Immature natural killer cell (primary cell): ENCODE data around the gene UBE2E1. TPM values are rescaled to one million over a fixed set of nuclear protein-coding genes. Genes with fewer than 3 reads are reported as not detected.

ENCODE experiments used
- DNase-seq, 3 donors: peaks; one replicate each; pipeline ENCODE4 v3.0.0; 2022; ENCODE audit warnings: mixed read lengths in 1 of 3
- H3K27ac Mint-ChIP-seq, 6 donors: one replicate each; pipeline ENCODE4 v1.8.0; 2020; ENCODE audit warnings: mixed read lengths in 6 of 6, mild to moderate bottlenecking in 5 of 6, inconsistent platforms in 4 of 6, moderate library complexity in 3 of 6
- H3K27me3 Mint-ChIP-seq, 3 donors: one replicate each; pipeline ENCODE4 v1.8.0; 2020 to 2021; ENCODE audit warnings: low read depth in 3 of 3, mild to moderate bottlenecking in 3 of 3, mixed read lengths in 3 of 3, moderate library complexity in 3 of 3, inconsistent platforms in 1 of 3
- H3K36me3 Mint-ChIP-seq, 3 donors: one replicate each; pipeline ENCODE4 v1.8.0; 2020; ENCODE audit warnings: mixed read lengths in 3 of 3, inconsistent platforms in 2 of 3, mild to moderate bottlenecking in 2 of 3
- H3K4me1 Mint-ChIP-seq, 2 donors: one replicate each; pipeline ENCODE4 v1.8.0; 2020; ENCODE audit warnings: inconsistent platforms in 2 of 2, mild to moderate bottlenecking in 2 of 2, mixed read lengths in 2 of 2, moderate library complexity in 1 of 2
- H3K4me3 Mint-ChIP-seq, 5 donors: one replicate each; pipeline ENCODE4 v1.8.0; 2020; ENCODE audit warnings: mild to moderate bottlenecking in 5 of 5, mixed read lengths in 5 of 5, inconsistent platforms in 3 of 5, moderate library complexity in 3 of 5
- H3K9me3 Mint-ChIP-seq, 6 donors: one replicate each; pipeline ENCODE4 v1.8.0; 2020; ENCODE audit warnings: mild to moderate bottlenecking in 6 of 6, mixed read lengths in 6 of 6, inconsistent platforms in 4 of 6, moderate library complexity in 3 of 6
- polyA plus RNA-seq, 3 donors: library from polyadenylated mRNA; unstranded; fragments of 300-500 nt; fragmentation: Illumina TruSeq; gene quantifications; one replicate each; pipeline ENCODE4 v1.2.3, GENCODE V29; 2021

UBE2E1 gene
- polyA plus RNA-seq, 3 donors from 2014 or later = 18.0 to 43.9 (median 19.2) TPM

GRCh38 chr3:23937296-23937695 is 131.5 kb downstream of the UBE2E1 start:
- peaks cover 0 to 1% (median 0%) of the 10 kb centered on the region in 6 donors for H3K9me3 Mint-ChIP-seq
- H3K27ac Mint-ChIP-seq = no peak overlapping the region
- peaks cover 0 to 3% (median 2%) of the 10 kb centered on the region in 3 donors for H3K27me3 Mint-ChIP-seq
- DNase-seq = no peak
- H3K4me1 Mint-ChIP-seq = no peaks in the 10 kb centered on the region
- peaks cover 0 to 8% (median 3%) of the 10 kb centered on the region in 3 donors for H3K36me3 Mint-ChIP-seq
- H3K4me3 Mint-ChIP-seq = no peak overlapping the region

GRCh38 chr3:23938688-23939087 is 132.9 kb downstream of the UBE2E1 start:
- Mint-ChIP-seq H3K36me3 (peaks cover 0 to 8% (median 3%) of the 10 kb centered on the region in 3 donors), H3K4me3 (no peak overlapping the region), H3K4me1 (peaks cover 0 to 4% of the 10 kb centered on the region in 2 donors), H3K9me3 (peaks cover 0 to 1% (median 0%) of the 10 kb centered on the region in 6 donors), H3K27ac (no peak overlapping the region), H3K27me3 (peaks cover 2 to 4% (median 4%) of the 10 kb centered on the region in 3 donors)
- no peak for DNase-seq

GRCh38 chr3:23940775-23941174 is 135.0 kb downstream of the UBE2E1 start:
- H3K9me3 Mint-ChIP-seq = no peaks in the 10 kb centered on the region
- H3K36me3 Mint-ChIP-seq = peaks cover 0 to 6% (median 0%) of the 10 kb centered on the region in 3 donors
- peaks cover 12 to 17% (median 14%) of the 10 kb centered on the region in 3 donors for H3K27me3 Mint-ChIP-seq
- peaks cover 8 to 14% of the 10 kb centered on the region in 2 donors for H3K4me1 Mint-ChIP-seq
- DNase-seq = no peak
- H3K4me3 Mint-ChIP-seq = no peak overlapping the region
- peak overlapping the region in 1 of 6 donors; percentile 23 for H3K27ac Mint-ChIP-seq

Other genes starting within 250 kb of the UBE2E1 start
- gene NKIRAS1, start 111.0 kb downstream of the UBE2E1 start, polyA plus RNA-seq = 1 to 10 TPM; 2.1 to 4.7 (median 4.0) TPM
- gene RPL15, start 111.2 kb downstream of the UBE2E1 start, polyA plus RNA-seq = 1,000 to 10,000 TPM; 2,712 to 5,031 (median 2,871) TPM
- gene NR1D2, start 139.3 kb downstream of the UBE2E1 start, polyA plus RNA-seq = 10 to 100 TPM; 15.5 to 24.4 (median 16.2) TPM